Measurements from ENCODE around the gene DACT1. TPM values are rescaled to one million over a fixed set of nuclear protein-coding genes. Genes with fewer than 3 reads are reported as not detected.

The DACT1 gene
- total RNA-seq, 1 experiment from 2014 or later: 4.4 TPM

GRCh38 chr14:58593977-58594376 is 43.8 kb upstream of the DACT1 start:
- no peak for TF ChIP-seq CTCF (conservative IDR thresholded peaks at IDR 0.05)
- no peak overlapping the region for H2AFZ ChIP-seq (ENCODE audit: low read length)
- no peak overlapping the region for H4K91ac ChIP-seq (ENCODE audit: insufficient read length, low read depth, low read length)
- no peak overlapping the region for H2BK15ac ChIP-seq (ENCODE audit: low read depth, low read length)
- H3K27ac ChIP-seq (ENCODE audit: insufficient read length, low read depth, low read length): no peak overlapping the region
- Mint-ChIP-seq H3K4me3 (no peak overlapping the region), H3K36me3 (ENCODE audit: insufficient read depth in 1 of 3, low read depth in 3 of 3) (no peaks in the 10 kb centered on the region; a peak in 1 of 7 replicates), H3K27ac (no peak overlapping the region), H3K4me1 (peaks cover 8 to 9% of the 10 kb centered on the region in 2 experiments; a peak in 2 of 4 replicates), H3K27me3 (ENCODE audit: low read depth) (peaks cover 4% of the 10 kb centered on the region; the same call in 1 of the 2 replicates), H3K9me3 (peaks cover 0 to 3% of the 10 kb centered on the region in 2 experiments; a peak in 1 of 5 replicates)
- H2AK5ac ChIP-seq (ENCODE audit: insufficient read length, low read length): no peak overlapping the region
- H3K4me1 ChIP-seq (ENCODE audit: insufficient read depth, low read length): no peaks in the 10 kb centered on the region; the same call in 1 of the 2 replicates
- H3K4ac ChIP-seq (ENCODE audit: low read depth, low read length): no peak overlapping the region
- H3K23me2 ChIP-seq (ENCODE audit: insufficient read length, low read depth, low read length, poor library complexity, severe bottlenecking): no peaks in the 10 kb centered on the region
- no peak overlapping the region for H2BK12ac ChIP-seq (ENCODE audit: insufficient read length, low read depth, low read length)
- H4K20me1 ChIP-seq (ENCODE audit: control insufficient read depth, insufficient read depth, insufficient read length): no peaks in the 10 kb centered on the region
- no peak overlapping the region for H3K23ac ChIP-seq (ENCODE audit: insufficient read length, low read depth, low read length)
- no peak overlapping the region for H3K4me2 ChIP-seq (ENCODE audit: insufficient read depth, insufficient read length, low read length)
- DNase-seq: no peak
- WGBS (ENCODE audit: extremely low coverage, insufficient read length, low lambda C conversion rate): no CpG with 5 or more reads among the region's 4 CpGs
- no peak overlapping the region for H3T11ph ChIP-seq (ENCODE audit: low read length)
- no peak overlapping the region for H4K8ac ChIP-seq (replicated peaks; ENCODE audit: insufficient read length, low read depth, low read length)
- no peak overlapping the region for H2BK20ac ChIP-seq (ENCODE audit: low read depth, low read length, poor library complexity, severe bottlenecking)
- no peak overlapping the region for H2BK5ac ChIP-seq (ENCODE audit: insufficient read length, low read length)
- no peaks in the 10 kb centered on the region for H3K27me3 ChIP-seq (ENCODE audit: insufficient read depth, low read length)
- no peak overlapping the region for H3K18ac ChIP-seq (ENCODE audit: insufficient read length, low read depth, low read length)
- H3K14ac ChIP-seq (ENCODE audit: insufficient read depth, low read length): no peak overlapping the region
- no peak overlapping the region for H4K5ac ChIP-seq (ENCODE audit: insufficient read length, low read depth, low read length)
- H3K79me1 ChIP-seq (ENCODE audit: insufficient read depth, low read depth, low read length, poor library complexity, severe bottlenecking): no peaks in the 10 kb centered on the region
- no peaks in the 10 kb centered on the region for H3K9me3 ChIP-seq (ENCODE audit: control insufficient read depth, low read depth, low read length)
- no peak overlapping the region for H2BK120ac ChIP-seq (ENCODE audit: low read depth, low read length, poor library complexity, severe bottlenecking)
- no peak overlapping the region for H3K9ac ChIP-seq (ENCODE audit: extremely low read depth, insufficient read length, low read length)
- H3K79me2 ChIP-seq (ENCODE audit: insufficient read depth, low read length): no peaks in the 10 kb centered on the region
- no peak overlapping the region for H3K56ac ChIP-seq (ENCODE audit: insufficient read length, low read depth, low read length)
